SJCRH30 (cell line): ENCODE data around the gene NDST1. TPM values are rescaled to one million over a fixed set of nuclear protein-coding genes. Genes with fewer than 3 reads are reported as not detected.

Experiments used
- DNase-seq, 2 experiments: peaks; one replicate each; pipeline ENCODE4 v3.0.0-alpha.2; 2015 to 2020
- H3K27ac ChIP-seq: fragments of 250-450 bp; sonication (Bioruptor Pico); 2 replicates; pipeline ENCODE4 v1.5.1; 2020; ENCODE audit warnings: mild to moderate bottlenecking, moderate library complexity
- H3K27me3 ChIP-seq: fragments of 250-450 bp; sonication (Bioruptor Pico); 2 replicates; pipeline ENCODE4 v1.5.1; 2020; ENCODE audit warnings: mild to moderate bottlenecking, moderate library complexity
- H3K36me3 ChIP-seq: fragments of 250-450 bp; sonication (Bioruptor Pico); 2 replicates; pipeline ENCODE4 v1.5.1; 2020; ENCODE audit warnings: mild to moderate bottlenecking, moderate library complexity
- H3K4me1 ChIP-seq: fragments of 250-450 bp; sonication (Bioruptor Pico); 2 replicates; pipeline ENCODE4 v1.5.1; 2020; ENCODE audit warnings: mild to moderate bottlenecking, moderate library complexity
- H3K4me3 ChIP-seq: fragments of 250-450 bp; sonication (Bioruptor Pico); 2 replicates; pipeline ENCODE4 v1.5.1; 2020; ENCODE audit warnings: mild to moderate bottlenecking, moderate library complexity
- H3K9me3 ChIP-seq: fragments of 250-450 bp; sonication (Bioruptor Pico); replicated peaks from 2 replicates; pipeline ENCODE4 v1.5.1; 2020; ENCODE audit warnings: mild to moderate bottlenecking, moderate library complexity
- total RNA-seq: library from RNA; depleted of rRNA; stranded (reverse); fragments of >200 nt; shearing (Covaris generic); gene quantifications from 2 replicates; pipeline ENCODE4 v1.2.3, GENCODE V29; 2014

NDST1 gene
- total RNA-seq, 1 experiment from 2014 or later = 30.0 TPM

DNA sequence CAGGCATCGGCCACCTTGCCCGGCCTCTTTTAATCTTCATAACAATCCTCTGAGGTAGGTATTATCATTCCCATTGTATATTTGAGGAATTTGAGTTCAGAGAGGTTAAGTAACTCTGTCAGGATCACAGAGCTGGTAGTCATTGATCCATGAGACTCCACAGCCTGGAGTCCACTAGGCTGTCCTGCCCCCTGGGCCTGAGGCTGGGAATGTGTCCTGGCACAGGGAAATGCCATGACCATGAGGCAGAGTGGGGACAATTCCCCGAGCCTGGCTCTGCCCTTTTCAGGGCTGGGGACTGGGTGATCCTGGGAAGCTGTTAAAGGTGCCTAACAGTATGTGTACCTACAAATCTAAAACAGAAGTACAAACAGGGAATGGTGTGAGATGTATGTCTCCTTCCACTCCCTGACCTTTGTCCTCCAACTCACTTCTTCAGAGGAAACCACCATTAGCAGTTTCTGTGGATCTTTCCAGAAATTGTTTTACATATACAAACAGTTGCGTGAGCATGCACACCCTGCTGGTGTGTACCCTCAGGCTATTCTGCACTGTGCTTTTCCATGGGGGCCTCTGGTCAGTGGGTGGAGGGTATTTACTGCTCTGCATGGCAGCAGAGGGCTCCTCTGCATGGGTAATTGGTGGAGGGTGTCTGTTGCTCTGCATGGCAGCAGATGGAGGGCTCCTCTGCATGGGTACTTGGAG, 53.8 kb downstream of the NDST1 start:
- Histone ChIP-seq H3K36me3 (no peaks in the 10 kb centered on the region), H3K4me1 (peaks cover 4% of the 10 kb centered on the region; the same call in 1 of the 2 replicates), H3K9me3 (0 out of 2 replicates have a peak, but pooled peaks cover 3% of the 10 kb centered on the region), H3K4me3 (no peak overlapping the region), H3K27me3 (no peaks in the 10 kb centered on the region), H3K27ac (no peak overlapping the region)
- DNase-seq = no peak

DNA sequence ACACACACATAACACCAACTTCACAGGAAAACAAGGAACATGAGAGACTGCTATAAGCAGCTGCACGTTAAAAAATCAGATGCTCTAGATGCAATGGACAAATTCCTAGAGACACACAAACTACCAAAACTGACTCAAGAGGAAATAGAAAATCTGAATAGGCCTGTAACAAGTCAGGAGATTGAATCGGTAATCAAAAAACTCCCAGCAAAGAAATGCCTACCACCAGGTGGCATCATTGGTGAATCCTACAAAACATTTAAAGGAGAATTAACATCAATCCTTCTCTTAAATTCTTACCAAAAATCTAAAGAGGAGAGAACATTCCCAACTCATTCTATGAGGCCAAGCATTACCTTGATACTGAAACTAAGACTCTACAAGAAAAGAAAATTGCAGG, 54.9 kb downstream of the NDST1 start:
- DNase-seq = peak; percentile 42 to 73
- peaks cover 4% of the 10 kb centered on the region; the same call in 1 of the 2 replicates for H3K4me1 ChIP-seq
- no peaks in the 10 kb centered on the region for H3K27me3 ChIP-seq
- no peaks in the 10 kb centered on the region for H3K36me3 ChIP-seq
- H3K4me3 ChIP-seq = no peak overlapping the region
- H3K27ac ChIP-seq = no peak overlapping the region
- 0 out of 2 replicates have a peak, but pooled peaks cover 3% of the 10 kb centered on the region for H3K9me3 ChIP-seq

DNA sequence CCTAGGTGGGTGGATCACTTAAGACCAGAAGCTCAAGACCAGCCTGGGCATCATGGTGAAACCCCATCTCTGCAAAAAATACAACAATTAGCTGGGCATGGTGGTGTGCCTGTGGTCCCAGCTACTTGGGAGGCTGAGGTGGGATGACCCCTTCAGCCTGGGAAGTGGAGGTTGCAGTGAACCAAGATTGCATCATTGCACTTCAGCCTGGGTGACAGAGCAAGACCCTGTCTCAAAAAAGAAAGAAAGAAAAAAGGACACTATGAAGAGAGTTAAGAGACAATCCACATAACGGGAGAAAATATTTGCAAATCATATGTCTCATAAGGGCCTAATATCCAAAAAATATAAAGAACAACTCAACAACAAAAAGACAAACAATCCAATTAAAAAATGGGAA, 57.9 kb downstream of the NDST1 start:
- Histone ChIP-seq H3K27ac (no peak overlapping the region), H3K27me3 (no peaks in the 10 kb centered on the region), H3K4me3 (no peak overlapping the region), H3K36me3 (no peaks in the 10 kb centered on the region), H3K4me1 (no peaks in the 10 kb centered on the region; the same call in 1 of the 2 replicates), H3K9me3 (0 out of 2 replicates have a peak, but pooled peaks cover 3% of the 10 kb centered on the region)
- DNase-seq = no peak

DNA sequence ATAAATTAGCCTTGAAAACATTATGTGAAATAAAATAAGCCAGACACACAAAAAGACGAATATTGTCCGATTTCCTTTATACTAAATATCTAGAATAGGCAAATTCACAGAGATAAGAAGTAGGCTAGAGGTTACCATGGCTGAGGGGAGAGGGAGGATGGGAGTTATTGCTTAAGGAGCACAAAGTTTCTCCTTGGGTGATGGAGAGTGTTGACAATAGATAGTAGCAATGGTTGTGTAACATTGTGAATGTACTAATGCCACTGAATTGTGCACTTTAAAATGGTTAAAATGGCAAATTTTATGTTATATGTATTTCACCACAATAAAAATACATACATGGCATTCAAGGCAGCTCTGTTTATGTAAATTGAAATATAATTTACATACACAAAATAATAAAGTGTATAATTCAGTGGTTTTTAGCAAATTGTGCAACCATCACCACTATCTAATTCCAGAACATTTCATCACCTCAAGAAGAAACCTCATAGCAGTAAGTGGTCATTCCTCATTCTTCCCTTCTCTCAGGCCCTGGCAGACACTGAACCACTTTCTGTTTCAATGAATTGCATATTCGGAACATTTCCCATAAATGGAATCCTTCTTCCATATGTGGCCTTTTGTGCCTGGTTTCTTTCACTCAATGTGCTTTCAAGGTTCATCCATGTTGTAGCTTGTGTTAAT, 59.2 kb downstream of the NDST1 start:
- no peak overlapping the region for H3K27ac ChIP-seq
- H3K27me3 ChIP-seq = no peaks in the 10 kb centered on the region
- H3K36me3 ChIP-seq = no peaks in the 10 kb centered on the region
- no peak overlapping the region for H3K4me3 ChIP-seq
- H3K9me3 ChIP-seq = 0 out of 2 replicates have a peak, but pooled peaks cover 3% of the 10 kb centered on the region
- no peak for DNase-seq
- peaks cover 8% of the 10 kb centered on the region for H3K4me1 ChIP-seq

DNA sequence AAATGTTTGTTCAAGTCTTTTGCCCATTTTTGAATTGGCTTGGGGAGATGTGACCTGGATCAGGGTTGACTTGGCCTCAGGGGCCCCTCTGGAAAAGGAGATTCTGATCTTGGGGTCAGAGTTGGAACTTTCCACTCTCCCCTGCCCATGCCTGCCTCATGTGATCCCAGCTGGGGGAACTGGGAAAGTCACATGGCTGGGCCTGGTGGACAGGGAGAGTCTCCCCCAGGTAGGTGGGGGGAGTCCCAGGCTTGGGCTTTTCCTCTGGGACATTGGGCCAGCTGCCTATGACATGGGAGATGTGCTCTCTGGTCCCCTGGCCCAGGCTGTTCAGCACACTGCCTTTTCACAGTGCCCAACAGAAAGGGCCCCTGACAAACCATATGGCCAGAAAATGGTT, 60.7 kb downstream of the NDST1 start:
- H3K9me3 ChIP-seq = no peaks in the 10 kb centered on the region

DNA sequence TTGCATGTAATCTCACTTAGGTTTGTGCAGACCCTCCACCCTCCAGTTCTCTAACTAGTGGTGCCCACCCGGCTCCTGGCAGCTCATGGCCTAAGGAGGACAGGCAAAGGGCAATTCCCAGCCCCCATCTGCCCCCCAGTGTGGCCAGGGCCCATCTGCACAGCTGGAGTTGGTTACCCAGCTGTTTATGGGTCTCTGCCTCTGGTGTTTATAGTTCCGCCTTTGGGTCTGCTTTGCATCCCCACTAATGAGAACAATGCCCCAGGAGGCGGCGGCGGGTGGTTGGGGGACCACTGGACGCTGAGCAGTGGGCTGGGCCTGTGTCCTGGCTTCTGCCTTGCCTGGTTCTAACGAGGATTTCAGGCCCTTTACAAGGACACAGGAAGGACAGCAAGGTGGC, 62.4 kb downstream of the NDST1 start:
- no peak overlapping the region for H3K27ac ChIP-seq

More for the DNA sequence above, 60.7 kb downstream of the NDST1 start:
- Histone ChIP-seq H3K4me3 (no peak overlapping the region), H3K27me3 (no peaks in the 10 kb centered on the region), H3K4me1 (peaks cover 17% of the 10 kb centered on the region), H3K36me3 (no peaks in the 10 kb centered on the region), H3K27ac (no peak overlapping the region)
- no peak for DNase-seq

DNA sequence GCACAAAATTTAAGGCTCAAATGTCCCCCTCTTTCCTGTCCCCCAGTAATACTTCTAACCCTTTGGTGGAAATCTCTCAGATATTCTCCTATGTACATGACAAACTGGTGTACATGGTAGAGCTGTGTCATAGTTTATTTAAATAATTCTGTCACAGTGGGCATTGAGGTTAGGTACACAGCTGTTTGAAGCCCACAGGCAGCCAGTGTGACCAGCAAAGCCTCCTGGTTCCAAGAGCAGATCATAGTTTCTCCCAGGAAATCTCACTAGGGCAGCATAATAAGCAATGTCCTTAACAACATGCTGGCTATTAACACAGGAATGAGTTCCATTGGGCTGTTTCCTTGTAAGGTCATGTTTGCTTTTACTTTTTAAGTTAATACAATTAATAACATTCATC, 63.9 kb downstream of the NDST1 start:
- H3K4me3 ChIP-seq = no peak overlapping the region
- peak overlapping the region; percentile 53 for H3K27ac ChIP-seq
- no peaks in the 10 kb centered on the region for H3K9me3 ChIP-seq
- DNase-seq = peak; percentile 60 to 74
- peaks cover 18% of the 10 kb centered on the region for H3K4me1 ChIP-seq
- H3K36me3 ChIP-seq = no peaks in the 10 kb centered on the region
- no peaks in the 10 kb centered on the region for H3K27me3 ChIP-seq

More for the DNA sequence above, 62.4 kb downstream of the NDST1 start:
- no peak overlapping the region for H3K4me3 ChIP-seq
- DNase-seq = no peak
- no peaks in the 10 kb centered on the region for H3K9me3 ChIP-seq
- H3K27me3 ChIP-seq = no peaks in the 10 kb centered on the region
- H3K36me3 ChIP-seq = no peaks in the 10 kb centered on the region
- H3K4me1 ChIP-seq = peaks cover 18% of the 10 kb centered on the region

DNA sequence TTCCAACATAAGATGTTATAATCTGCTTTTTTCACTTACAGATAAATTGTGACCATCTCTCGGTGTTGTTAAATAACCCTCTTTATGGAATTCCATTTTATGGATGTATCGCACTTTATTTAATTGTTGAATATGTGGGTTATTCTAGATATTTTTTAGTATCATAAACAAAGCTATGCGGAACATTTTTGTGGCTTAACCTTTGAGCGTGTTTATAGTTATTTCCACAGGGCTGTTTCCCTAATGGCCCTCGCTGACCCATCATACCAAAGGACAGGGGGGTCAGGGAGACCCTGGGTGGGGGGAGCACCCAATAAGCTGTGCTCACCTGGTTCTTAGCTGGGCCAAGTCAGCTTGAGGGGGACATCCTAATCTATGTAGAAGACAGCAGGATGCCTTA, 65.3 kb downstream of the NDST1 start:
- H3K27me3 ChIP-seq = no peaks in the 10 kb centered on the region
- H3K4me3 ChIP-seq = no peak overlapping the region
- no peak overlapping the region for H3K27ac ChIP-seq
- DNase-seq = no peak
- no peaks in the 10 kb centered on the region for H3K9me3 ChIP-seq
- H3K36me3 ChIP-seq = no peaks in the 10 kb centered on the region
- H3K4me1 ChIP-seq = peaks cover 18% of the 10 kb centered on the region

DNA sequence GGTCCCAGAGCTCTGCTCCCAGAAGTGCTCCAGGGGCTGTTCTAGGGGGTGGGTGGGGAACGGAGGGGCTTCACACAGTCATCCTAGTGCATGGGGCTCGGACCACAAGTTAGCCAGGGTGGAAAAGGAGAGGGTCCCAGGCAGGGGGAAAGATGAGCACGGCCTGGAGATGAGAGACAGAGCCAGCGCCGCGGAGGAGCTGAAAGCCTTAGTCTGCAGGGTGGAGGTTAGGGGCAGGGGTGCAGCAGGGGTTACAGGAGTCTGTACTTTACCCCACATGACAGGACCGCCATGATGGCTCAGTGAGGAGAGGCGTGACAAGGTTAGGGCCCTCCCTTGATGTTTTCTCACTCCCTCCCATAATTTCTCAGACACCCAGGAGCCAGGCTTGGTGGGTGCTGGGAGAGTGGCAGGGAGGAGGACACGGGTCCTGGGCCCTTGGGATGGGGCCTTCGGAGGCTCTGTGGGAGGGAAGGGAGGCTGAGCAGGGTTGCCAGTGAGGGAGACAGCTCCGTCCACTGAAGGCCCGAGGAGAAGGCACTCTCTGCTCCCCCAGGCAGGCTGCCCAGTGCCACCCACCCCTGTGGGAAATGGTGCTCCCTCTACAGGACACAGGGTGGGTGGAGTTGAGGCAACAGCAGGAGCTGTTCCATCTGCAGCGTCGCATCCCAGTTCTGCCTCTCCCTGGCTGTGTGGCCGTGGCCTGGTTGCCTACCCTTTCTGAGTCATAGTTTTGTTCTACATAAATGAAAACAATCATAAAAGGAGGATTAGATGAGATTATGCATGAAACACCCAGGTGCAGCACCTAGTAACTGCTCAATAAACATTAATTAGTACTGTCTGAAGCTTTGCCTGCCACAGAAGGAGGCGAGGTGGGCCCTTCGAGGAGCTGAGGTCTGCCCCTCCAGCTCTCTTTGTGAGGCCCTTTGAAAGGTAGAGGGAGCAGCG, 66.2 kb downstream of the NDST1 start:
- no peak overlapping the region for H3K27ac ChIP-seq
- no peaks in the 10 kb centered on the region for H3K9me3 ChIP-seq
- H3K4me3 ChIP-seq = no peak overlapping the region
- H3K4me1 ChIP-seq = peaks cover 18% of the 10 kb centered on the region
- H3K27me3 ChIP-seq = no peaks in the 10 kb centered on the region
- H3K36me3 ChIP-seq = no peaks in the 10 kb centered on the region
- DNase-seq = no peak

DNA sequence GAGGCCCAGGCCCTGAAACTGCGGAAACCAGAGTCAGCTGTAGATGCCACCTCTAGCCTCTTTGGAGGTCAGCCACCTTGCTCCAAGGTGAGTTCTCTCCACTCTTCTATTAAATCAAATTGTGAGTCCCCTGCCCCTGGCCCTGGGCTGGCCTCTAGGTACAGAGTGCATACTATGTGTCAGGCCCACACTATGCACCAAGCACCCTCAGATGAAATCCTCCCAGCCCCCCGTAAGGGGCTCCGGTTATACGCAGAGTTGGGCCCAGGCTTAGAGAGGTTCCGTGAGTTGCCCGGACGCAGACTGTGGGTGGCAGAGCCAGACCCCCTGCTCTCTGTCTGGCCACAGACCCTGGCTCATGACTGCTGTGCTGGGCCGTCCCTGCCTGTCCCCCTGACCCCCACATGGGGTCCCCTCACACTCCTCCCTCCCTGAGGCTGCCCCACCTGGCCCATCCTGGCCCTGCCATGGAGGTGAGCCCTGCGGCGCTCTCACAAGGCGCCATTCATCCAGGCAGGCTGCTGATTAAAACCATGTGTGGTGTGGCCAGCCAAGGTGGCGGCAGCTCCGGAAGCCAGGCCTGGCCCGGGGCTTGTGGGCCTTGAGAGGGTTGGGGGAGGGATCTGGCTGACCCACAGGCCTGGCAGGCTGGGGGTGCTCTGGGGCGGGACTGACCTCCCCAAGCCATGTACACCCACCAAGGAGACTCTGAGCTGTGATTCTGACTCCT, 67.1 kb downstream of the NDST1 start:
- Histone ChIP-seq H3K9me3 (no peaks in the 10 kb centered on the region), H3K36me3 (no peaks in the 10 kb centered on the region), H3K4me1 (peaks cover 18% of the 10 kb centered on the region), H3K27me3 (no peaks in the 10 kb centered on the region), H3K4me3 (no peak overlapping the region), H3K27ac (no peak overlapping the region)
- no peak for DNase-seq

DNA sequence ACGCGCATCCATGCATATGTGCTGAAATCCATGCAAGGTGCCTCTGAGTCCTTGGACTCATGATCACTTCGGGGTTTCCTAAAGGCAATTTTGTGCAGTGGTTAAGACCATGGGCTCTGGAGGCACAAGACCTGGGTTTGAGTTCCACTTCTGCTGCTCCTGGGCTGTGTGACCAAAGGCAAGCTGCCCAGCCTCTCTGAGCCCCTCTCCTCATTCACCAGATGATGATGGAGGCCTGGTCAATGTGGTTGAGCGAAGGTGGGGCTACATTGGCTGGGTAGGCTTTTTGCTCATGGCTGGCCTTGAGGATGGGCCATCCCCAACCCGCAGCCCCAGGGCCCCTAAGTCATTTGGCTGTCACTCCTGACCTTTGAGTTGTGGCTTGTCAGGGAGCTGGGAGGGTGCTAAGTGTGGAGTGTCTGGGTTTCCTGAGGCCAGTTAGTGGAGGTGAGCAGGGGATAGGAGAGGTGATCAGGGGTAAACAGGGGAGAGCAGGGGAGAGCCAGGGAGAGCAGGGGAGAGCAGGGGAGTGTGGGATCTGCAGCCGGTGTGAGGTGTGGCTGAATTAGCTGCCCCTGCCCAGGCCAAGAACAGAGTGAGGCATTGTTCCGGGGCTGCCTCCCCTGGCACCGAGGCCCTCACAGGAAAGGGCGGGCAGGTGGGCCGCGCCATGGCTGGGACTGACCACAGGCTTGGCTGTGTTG, 68.0 kb downstream of the NDST1 start:
- H3K4me3 ChIP-seq = no peak overlapping the region
- no peaks in the 10 kb centered on the region for H3K27me3 ChIP-seq
- H3K27ac ChIP-seq = no peak overlapping the region
- H3K9me3 ChIP-seq = no peaks in the 10 kb centered on the region
- no peaks in the 10 kb centered on the region for H3K36me3 ChIP-seq
- peaks cover 18% of the 10 kb centered on the region for H3K4me1 ChIP-seq
- no peak for DNase-seq

DNA sequence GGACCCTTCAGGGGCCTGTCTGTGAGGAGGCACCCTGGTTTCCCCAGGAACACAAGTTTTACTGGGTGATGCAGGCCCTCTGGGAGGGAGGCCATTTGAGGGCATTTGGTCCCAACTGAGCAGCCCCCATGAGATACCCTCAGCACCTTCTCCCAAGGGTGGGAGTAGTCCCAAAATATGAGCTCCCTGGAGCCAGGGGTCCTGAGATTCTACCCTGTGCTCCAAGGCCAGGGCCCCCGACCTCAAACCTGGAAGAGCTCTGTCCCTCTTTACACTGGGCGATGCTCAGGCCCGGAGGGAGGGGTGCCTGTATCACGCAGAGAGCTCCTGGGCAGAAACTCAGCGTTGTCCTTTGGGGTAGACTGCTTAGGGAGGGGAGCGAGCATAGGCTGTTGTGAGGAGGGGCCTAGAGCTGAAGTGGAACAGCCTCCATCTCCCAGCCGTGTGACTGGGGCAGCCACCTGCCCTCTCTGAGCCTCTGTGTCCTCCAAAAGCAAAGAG, 68.6 kb downstream of the NDST1 start:
- peaks cover 20% of the 10 kb centered on the region for H3K4me1 ChIP-seq
- DNase-seq = no peak
- no peak overlapping the region for H3K27ac ChIP-seq
- no peaks in the 10 kb centered on the region for H3K36me3 ChIP-seq
- H3K4me3 ChIP-seq = no peak overlapping the region
- no peaks in the 10 kb centered on the region for H3K27me3 ChIP-seq
- no peaks in the 10 kb centered on the region for H3K9me3 ChIP-seq

DNA sequence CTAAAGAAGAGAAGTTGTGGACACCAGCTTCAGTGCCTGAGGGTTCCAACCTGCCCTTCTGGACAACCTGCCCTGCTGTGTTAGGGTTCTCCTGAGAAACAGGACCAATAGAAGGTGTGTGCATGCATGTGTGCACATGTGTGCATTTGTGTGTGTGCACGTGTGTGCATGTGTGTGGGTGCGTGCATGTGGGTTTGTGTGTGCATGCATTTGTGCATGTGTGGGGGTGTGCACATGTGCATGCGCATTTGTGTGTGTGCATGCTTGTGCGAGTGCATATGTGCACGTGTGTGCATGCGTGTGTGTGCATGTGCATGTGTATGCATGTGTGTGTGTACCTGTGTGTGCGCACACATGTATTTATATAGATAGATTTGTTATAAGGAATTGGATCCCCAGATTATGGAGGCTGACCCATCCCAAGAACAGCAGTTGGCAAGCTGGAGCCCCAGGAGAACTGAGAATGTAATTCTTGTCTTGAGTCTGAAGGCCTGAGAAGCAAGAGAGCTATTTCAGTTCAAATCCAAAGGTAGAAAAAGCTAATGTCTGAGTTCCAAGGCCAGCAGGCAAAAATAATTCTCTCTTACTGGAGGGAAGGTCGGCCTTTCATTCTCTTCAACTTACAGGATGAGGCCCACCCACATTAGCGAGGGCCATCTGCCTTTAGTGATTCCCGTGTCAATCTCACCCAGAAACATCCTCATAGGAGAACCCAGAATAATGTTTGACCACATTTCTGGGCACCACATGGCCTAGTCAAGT, 69.6 kb downstream of the NDST1 start:
- H3K36me3 ChIP-seq = no peaks in the 10 kb centered on the region
- H3K4me1 ChIP-seq = peaks cover 18% of the 10 kb centered on the region
- H3K9me3 ChIP-seq = no peaks in the 10 kb centered on the region
- no peaks in the 10 kb centered on the region for H3K27me3 ChIP-seq
- DNase-seq = no peak
- H3K4me3 ChIP-seq = no peak overlapping the region
- H3K27ac ChIP-seq = no peak overlapping the region
